ENCODE data around the gene FAM240B.

- TF ChIP-seq EZH2phosphoT487 (IDR thresholded peaks at IDR 0.05; ENCODE audit: borderline replicate concordance) = no peak
- TF ChIP-seq, protein P1, sequence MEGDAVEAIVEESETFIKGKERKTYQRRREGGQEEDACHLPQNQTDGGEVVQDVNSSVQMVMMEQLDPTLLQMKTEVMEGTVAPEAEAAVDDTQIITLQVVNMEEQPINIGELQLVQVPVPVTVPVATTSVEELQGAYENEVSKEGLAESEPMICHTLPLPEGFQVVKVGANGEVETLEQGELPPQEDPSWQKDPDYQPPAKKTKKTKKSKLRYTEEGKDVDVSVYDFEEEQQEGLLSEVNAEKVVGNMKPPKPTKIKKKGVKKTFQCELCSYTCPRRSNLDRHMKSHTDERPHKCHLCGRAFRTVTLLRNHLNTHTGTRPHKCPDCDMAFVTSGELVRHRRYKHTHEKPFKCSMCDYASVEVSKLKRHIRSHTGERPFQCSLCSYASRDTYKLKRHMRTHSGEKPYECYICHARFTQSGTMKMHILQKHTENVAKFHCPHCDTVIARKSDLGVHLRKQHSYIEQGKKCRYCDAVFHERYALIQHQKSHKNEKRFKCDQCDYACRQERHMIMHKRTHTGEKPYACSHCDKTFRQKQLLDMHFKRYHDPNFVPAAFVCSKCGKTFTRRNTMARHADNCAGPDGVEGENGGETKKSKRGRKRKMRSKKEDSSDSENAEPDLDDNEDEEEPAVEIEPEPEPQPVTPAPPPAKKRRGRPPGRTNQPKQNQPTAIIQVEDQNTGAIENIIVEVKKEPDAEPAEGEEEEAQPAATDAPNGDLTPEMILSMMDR (conservative IDR thresholded peaks at IDR 0.05; ENCODE audit: low read length) = no peak
These were observed 46.3 kb downstream of the FAM240B start for GRCh38 chr9:38673399-38674193.

Data from Loucy (cell line).